HFF-Myc (cell line): ENCODE measurements around the gene UBAP2L.

ENCODE experiments used
- DNase-seq: peaks from one replicate; pipeline ENCODE4 v3.0.0-alpha.2; 2011; ENCODE audit warnings: low read depth; ENCODE audit errors: extremely low read depth
- H3K4me3 ChIP-seq: replicated peaks from 2 replicates; pipeline ENCODE4 v1.5.1; 2011; ENCODE audit warnings: low read depth, mild to moderate bottlenecking, control low read depth, low read length
- CTCF ChIP-seq: IDR thresholded peaks from 2 replicates; pipeline ENCODE4 v1.5.1; 2012; ENCODE audit warnings: mild to moderate bottlenecking, low read depth, low read length, control low read depth; ENCODE audit errors: missing control alignments

UBAP2L gene

GRCh38 chr1:154241703-154242351, 21.1 kb downstream of the UBAP2L start:
- no peak for DNase-seq
- no peak overlapping the region for H3K4me3 ChIP-seq
- TF ChIP-seq CTCF: no peak

- no peak overlapping the region for H3K4me3 ChIP-seq
- DNase-seq: no peak
- TF ChIP-seq CTCF: no peak
These were observed 32.9 kb downstream of the UBAP2L start for GRCh38 chr1:154253671-154254070.

- no peak for TF ChIP-seq CTCF
- DNase-seq: no peak
- H3K4me3 ChIP-seq: no peak overlapping the region
These were observed 35.9 kb downstream of the UBAP2L start for GRCh38 chr1:154256686-154257085.

- no peak for TF ChIP-seq CTCF
These were observed 38.0 kb downstream of the UBAP2L start for GRCh38 chr1:154258784-154259183.

GRCh38 chr1:154260127-154260526, 39.4 kb downstream of the UBAP2L start:
- no peak for TF ChIP-seq CTCF
- no peak for DNase-seq
- no peak overlapping the region for H3K4me3 ChIP-seq

More at GRCh38 chr1:154258784-154259183, 38.0 kb downstream of the UBAP2L start:
- DNase-seq: no peak
- no peak overlapping the region for H3K4me3 ChIP-seq

- H3K4me3 ChIP-seq: no peak overlapping the region
- no peak for TF ChIP-seq CTCF
- DNase-seq: no peak
These were observed 42.9 kb downstream of the UBAP2L start for GRCh38 chr1:154263465-154264332.
